HepG2 (cell line): Measurements from ENCODE around the gene NOP9. TPM values are rescaled to one million over a fixed set of nuclear protein-coding genes. Genes with fewer than 3 reads are reported as not detected.

Experiments used
- ATM ChIP-seq: fragments of 450-650 bp; IDR thresholded peaks from 2 replicates; pipeline ENCODE4 v1.7.1; 2017; ENCODE audit warnings: mild to moderate bottlenecking, borderline replicate concordance
- CSRNP2 ChIP-seq: sonication (generic); formaldehyde crosslinking; conservative IDR thresholded peaks from 2 replicates; pipeline ENCODE4 v1.8.0; 2022; ENCODE audit warnings: low read depth, missing genetic modification reagents
- HOXA5 ChIP-seq: sonication (generic); formaldehyde crosslinking; IDR thresholded peaks from 2 replicates; pipeline ENCODE4 v1.4.0; 2020; ENCODE audit warnings: missing genetic modification reagents
- HOXD1 ChIP-seq: sonication (generic); formaldehyde crosslinking; IDR thresholded peaks from 2 replicates; pipeline ENCODE4 v1.5.0; 2020; ENCODE audit warnings: missing genetic modification reagents
- KDM1A ChIP-seq: IDR thresholded peaks from 2 replicates; pipeline ENCODE4 v1.6.1; 2016; ENCODE audit warnings: missing compliant biosample characterization
- KDM3A ChIP-seq: IDR thresholded peaks from 2 replicates; pipeline ENCODE4 v1.6.1; 2018; ENCODE audit warnings: low read depth, missing compliant biosample characterization
- REL ChIP-seq: sonication (generic); formaldehyde crosslinking; conservative IDR thresholded peaks from 2 replicates; pipeline ENCODE4 v1.8.0; 2022; ENCODE audit warnings: mild to moderate bottlenecking, missing genetic modification reagents, moderate library complexity
- RERE ChIP-seq: IDR thresholded peaks from 2 replicates; pipeline ENCODE4 v1.6.1; 2016; ENCODE audit warnings: low read depth, missing genetic modification reagents, missing compliant biosample characterization
- TCF12 ChIP-seq, 2 experiments: fragments of 450-650 bp in 1 of 2; sonication (generic) in 1 of 2; formaldehyde crosslinking in 1 of 2; IDR thresholded peaks; 2 replicates each; pipeline versions ENCODE4 v1.6.1 to v1.8.0; 2017 to 2022; ENCODE audit warnings: antibody characterized with exemption in 1 of 2, mild to moderate bottlenecking in 1 of 2, missing genetic modification reagents in 1 of 2, moderate library complexity in 1 of 2
- ZFP36L1 ChIP-seq: sonication (generic); formaldehyde crosslinking; IDR thresholded peaks from 2 replicates; pipeline ENCODE4 v1.8.0; 2022; ENCODE audit warnings: mild to moderate bottlenecking, missing genetic modification reagents, moderate library complexity
- ZNF274 ChIP-seq: sonication (generic); formaldehyde crosslinking; IDR thresholded peaks from 2 replicates; pipeline ENCODE4 v1.5.1; 2020; ENCODE audit warnings: mild to moderate bottlenecking, missing genetic modification reagents
- ZNF33B ChIP-seq: sonication (generic); formaldehyde crosslinking; IDR thresholded peaks from 2 replicates; pipeline ENCODE4 v1.5.1; 2020; ENCODE audit warnings: mild to moderate bottlenecking, missing genetic modification reagents
- ZNF354B ChIP-seq: sonication (generic); formaldehyde crosslinking; IDR thresholded peaks from 2 replicates; pipeline ENCODE4 v1.8.0; 2022; ENCODE audit warnings: mild to moderate bottlenecking, missing genetic modification reagents
- ZNF44 ChIP-seq: sonication (generic); formaldehyde crosslinking; IDR thresholded peaks from 2 replicates; pipeline ENCODE4 v1.5.1; 2020; ENCODE audit warnings: mild to moderate bottlenecking, missing genetic modification reagents
- ZNF607 ChIP-seq: sonication (generic); formaldehyde crosslinking; IDR thresholded peaks from 2 replicates; pipeline ENCODE4 v1.5.1; 2020; ENCODE audit warnings: missing genetic modification reagents, mild to moderate bottlenecking, borderline replicate concordance
- ZNF883 ChIP-seq: sonication (generic); formaldehyde crosslinking; IDR thresholded peaks from 2 replicates; pipeline ENCODE4 v1.5.1; 2020; ENCODE audit warnings: mild to moderate bottlenecking, missing genetic modification reagents; ENCODE audit errors: not compliant biosample characterization
- polyA plus RNA-seq, 8 experiments: library from polyadenylated mRNA; depleted of rRNA in 3 of 8; stranded (reverse) in 7 of 8; unstranded in 1 of 8; fragments of >200 nt; fragmentation: Illumina TruSeq in 4 of 8; extraction: Trizol in 4 of 8; gene quantifications; 2 replicates each; pipeline versions ENCODE4 v1.2.1 to v1.2.3, GENCODE V29; 2011 to 2016; ENCODE audit warnings: low read depth in 4 of 8, missing spikeins in 1 of 8, mixed read lengths in 1 of 8; ENCODE audit not compliant: insufficient read depth in 1 of 8
- total RNA-seq, 5 experiments: library from RNA; depleted of rRNA; stranded (reverse); fragments of >200 nt; fragmentation: Illumina TruSeq; extraction: Trizol; gene quantifications; 2 replicates each; pipeline ENCODE4 v1.2.3, GENCODE V29; 2016; ENCODE audit warnings: low read depth in 1 of 5
- TF ChIP-seq, protein P1 (sequence below), 2 experiments: sonication (generic) in 1 of 2; formaldehyde crosslinking in 1 of 2; IDR thresholded peaks; 2 replicates each; pipeline versions ENCODE4 v1.4.0 to v1.6.1; 2016 to 2020; ENCODE audit warnings: borderline replicate concordance in 1 of 2, low read depth in 1 of 2, mild to moderate bottlenecking in 1 of 2, missing genetic modification reagents in 1 of 2
- TF ChIP-seq, protein P2 (sequence below): sonication (generic); formaldehyde crosslinking; IDR thresholded peaks from 2 replicates; pipeline ENCODE4 v1.5.0; 2020; ENCODE audit warnings: missing genetic modification reagents

The NOP9 gene
- total and polyA plus RNA-seq, 2 of the 13 experiments (the other 11 are each of a cell fraction or from before 2014, with no cell fraction given) = 24.5 to 61.6 TPM

DNA sequence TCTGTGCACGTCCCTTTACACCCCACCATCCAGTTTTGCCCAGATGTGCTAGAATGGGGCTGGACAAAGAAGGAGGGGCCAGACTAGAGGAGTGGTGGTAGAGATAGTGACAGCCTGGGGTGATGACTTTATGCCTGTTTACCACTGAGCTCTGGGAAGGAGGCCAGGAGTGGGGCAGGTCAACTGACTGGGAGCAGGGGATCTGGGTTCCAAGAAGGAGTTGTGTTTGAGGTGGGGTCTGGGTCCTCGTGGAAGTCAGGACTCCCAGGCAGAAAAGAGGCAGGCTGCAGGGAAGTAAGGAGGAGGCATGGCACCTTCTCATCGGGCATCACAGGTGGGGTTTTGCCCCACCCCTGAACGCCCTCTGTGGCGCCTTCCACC lies 10.6 kb downstream of the NOP9 start (continued):
- TF ChIP-seq RERE (CRISPR knock-in tag) (no peak), HOXA5 (CRISPR knock-in tag) (no peak), REL (CRISPR knock-in tag) (no peak), ZNF274 (0 out of 2 replicates have a peak, but pooled peaks have one; percentile 78), ZNF607 (CRISPR knock-in tag) (no peak), ZNF33B (CRISPR knock-in tag) (0 out of 2 replicates have a peak, but pooled peaks have one; percentile 40), ZFP36L1 (CRISPR knock-in tag) (no peak), ATM (no peak), TCF12 (IDR thresholded peaks at IDR 0.05) (no peak), TCF12 (CRISPR knock-in tag; IDR thresholded peaks at IDR 0.05) (no peak), HOXD1 (no peak), CSRNP2 (CRISPR knock-in tag) (no peak), KDM3A (no peak), ZNF883 (CRISPR knock-in tag) (peak; percentile 48), ZNF354B (CRISPR knock-in tag) (no peak), KDM1A (CRISPR knock-in tag) (no peak), ZNF44 (CRISPR knock-in tag) (no peak)
- TF ChIP-seq, protein P1, sequence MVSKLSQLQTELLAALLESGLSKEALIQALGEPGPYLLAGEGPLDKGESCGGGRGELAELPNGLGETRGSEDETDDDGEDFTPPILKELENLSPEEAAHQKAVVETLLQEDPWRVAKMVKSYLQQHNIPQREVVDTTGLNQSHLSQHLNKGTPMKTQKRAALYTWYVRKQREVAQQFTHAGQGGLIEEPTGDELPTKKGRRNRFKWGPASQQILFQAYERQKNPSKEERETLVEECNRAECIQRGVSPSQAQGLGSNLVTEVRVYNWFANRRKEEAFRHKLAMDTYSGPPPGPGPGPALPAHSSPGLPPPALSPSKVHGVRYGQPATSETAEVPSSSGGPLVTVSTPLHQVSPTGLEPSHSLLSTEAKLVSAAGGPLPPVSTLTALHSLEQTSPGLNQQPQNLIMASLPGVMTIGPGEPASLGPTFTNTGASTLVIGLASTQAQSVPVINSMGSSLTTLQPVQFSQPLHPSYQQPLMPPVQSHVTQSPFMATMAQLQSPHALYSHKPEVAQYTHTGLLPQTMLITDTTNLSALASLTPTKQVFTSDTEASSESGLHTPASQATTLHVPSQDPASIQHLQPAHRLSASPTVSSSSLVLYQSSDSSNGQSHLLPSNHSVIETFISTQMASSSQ (IDR thresholded peaks at IDR 0.05; ENCODE audit: low read depth) = no peak
- TF ChIP-seq, protein P1 (CRISPR knock-in tag; IDR thresholded peaks at IDR 0.05; ENCODE audit: borderline replicate concordance) = no peak
- TF ChIP-seq, protein P2, sequence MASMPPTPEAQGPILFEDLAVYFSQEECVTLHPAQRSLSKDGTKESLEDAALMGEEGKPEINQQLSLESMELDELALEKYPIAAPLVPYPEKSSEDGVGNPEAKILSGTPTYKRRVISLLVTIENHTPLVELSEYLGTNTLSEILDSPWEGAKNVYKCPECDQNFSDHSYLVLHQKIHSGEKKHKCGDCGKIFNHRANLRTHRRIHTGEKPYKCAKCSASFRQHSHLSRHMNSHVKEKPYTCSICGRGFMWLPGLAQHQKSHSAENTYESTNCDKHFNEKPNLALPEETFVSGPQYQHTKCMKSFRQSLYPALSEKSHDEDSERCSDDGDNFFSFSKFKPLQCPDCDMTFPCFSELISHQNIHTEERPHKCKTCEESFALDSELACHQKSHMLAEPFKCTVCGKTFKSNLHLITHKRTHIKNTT (CRISPR knock-in tag) = no peak
